GM11168 (cell line): ENCODE data around the gene IFT81.
"Not testable (repeated sequence)": the region's sequence is repeated elsewhere in the genome, so short reads cannot be mapped to it uniquely, and the experiment has no call there.

Experiments
- in situ Hi-C: fragments of 300-500 bp; cut with MboI; formaldehyde crosslinking; loops from one replicate; pipeline ENCODE4 v1.12.0; 2022; ENCODE audit warnings: low sequenced_read_pairs; ENCODE audit not compliant: unreplicated experiment

The IFT81 gene

GRCh38 chr12:110107369-110108281 is 16.5 kb upstream of the IFT81 start:
- in situ Hi-C loops, result no loop called here

DNA sequence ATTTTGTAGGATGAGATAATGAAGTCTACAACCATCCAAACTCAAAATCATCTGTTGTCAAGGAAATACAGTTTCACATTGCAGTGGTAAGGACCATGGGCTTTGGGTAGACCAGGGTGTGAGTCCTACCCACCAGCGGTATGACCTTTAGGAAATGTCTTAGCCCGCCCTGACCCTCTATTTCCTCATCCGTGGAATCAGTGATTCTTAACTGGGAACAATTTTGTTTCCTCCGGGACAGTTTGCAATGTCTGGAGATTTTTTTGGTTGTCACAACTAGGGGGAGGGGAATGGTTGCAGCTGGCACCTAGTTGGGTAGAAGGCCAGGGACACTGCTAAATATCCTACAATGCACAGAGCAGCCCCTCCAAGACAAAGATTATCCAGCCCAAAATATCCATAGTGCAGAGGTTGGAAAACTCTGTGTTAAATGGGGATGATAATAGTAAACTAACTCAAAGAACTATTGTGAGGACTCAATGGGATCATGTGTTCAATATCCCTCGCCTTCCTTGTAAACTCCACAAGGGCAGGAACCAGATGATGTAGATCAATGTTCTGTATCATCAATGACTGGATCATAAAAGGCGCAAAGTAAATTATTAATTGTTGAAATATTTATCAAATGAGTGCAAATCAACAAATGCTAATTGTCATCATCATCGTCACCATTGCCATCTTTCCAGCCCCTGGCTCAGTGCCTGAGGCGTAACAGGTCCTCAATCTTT is 15.7 kb upstream of the IFT81 start:
- in situ Hi-C loops, result no loop called here

- in situ Hi-C loops, result no loop called here
These were observed 14.9 kb upstream of the IFT81 start for GRCh38 chr12:110109037-110109836.

- in situ Hi-C loops, result no loop called here
These were observed 14.2 kb upstream of the IFT81 start for GRCh38 chr12:110109837-110110535.

GRCh38 chr12:110111476-110112334 is 12.5 kb upstream of the IFT81 start:
- in situ Hi-C loops, result no loop called here

- in situ Hi-C loops, result no loop called here
These were observed 11.9 kb upstream of the IFT81 start for GRCh38 chr12:110112335-110112660.

- in situ Hi-C loops, result no loop called here
These were observed 9.6 kb upstream of the IFT81 start for GRCh38 chr12:110114528-110114937.

DNA sequence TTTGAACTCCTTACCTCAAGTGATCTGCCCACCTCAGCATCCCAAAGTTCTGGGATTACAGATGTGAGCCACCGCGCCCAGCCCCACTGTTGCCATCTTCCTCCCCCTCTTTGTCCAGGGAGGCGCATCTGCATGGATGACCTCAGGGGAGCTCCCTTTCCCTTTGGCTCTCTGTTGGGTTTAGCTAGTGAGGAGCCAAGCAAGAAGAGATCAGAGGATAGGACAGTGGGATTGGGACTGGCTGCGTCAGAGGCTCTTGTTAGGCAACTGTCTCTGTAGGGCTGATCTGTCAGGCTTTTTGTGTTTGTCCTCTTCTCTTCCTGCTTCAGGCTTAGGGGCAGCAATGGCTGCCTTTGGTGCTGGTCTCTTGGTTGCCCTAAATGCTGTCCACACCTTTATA is 8.5 kb upstream of the IFT81 start:
- in situ Hi-C loops, result no loop called here

GRCh38 chr12:110116623-110117022 is 7.5 kb upstream of the IFT81 start:
- in situ Hi-C loops, result no loop called here

GRCh38 chr12:110117210-110117609 is 6.9 kb upstream of the IFT81 start:
- in situ Hi-C loops, result not testable (repeated sequence)

DNA sequence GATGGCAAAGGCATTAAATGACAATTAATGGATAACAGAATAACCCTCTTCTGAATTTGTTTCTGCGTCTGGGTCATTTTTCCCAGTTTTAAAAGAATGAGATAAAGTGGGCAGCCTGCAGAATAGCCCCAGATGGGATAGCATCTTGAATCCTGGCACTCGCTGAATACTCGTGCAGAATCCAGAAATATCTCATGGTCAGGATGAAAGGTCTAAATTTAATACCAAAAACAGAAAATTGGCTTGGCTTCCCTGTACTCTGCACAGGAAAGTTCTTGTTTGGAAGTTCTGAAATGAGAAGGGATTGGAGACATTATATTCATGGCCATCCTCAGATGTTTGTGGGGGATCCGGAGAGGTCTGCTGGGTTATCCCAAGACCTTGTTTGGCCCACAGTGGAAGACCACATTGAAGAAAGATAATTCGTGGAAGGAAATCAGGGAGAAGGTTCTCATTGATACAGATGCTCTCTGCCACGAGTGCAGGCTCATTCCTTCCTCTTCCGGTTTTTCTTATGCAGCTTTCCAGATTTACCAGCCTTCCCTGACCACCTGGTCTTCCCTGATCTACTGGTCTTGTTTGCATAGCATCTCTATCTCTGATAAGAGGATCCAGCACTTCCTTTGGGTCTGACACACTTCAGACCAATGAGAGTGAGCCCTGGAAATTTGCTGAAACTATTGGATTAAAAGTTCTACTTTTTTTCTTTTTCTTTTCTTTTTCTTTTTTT is 6.0 kb upstream of the IFT81 start:
- in situ Hi-C loops, result no loop called here

DNA sequence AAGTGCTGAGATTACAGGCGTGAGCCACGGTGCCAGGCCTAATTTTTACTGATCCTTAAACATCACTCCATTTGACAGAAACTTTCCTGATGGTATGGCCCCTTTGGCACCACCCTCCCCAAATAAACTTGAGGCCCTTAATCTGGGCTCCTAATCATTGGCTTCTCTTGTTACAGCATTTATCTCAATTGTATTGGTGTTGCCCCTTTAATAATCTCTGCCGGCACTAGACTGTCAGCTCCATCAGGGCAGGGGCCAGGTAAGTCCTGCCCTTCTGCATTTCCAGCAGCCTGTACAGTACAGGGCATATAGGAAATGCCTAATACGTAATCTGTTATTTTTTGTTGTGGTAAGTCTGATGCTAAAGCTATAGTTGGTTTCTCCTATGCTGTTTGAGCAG is 1.2 kb upstream of the IFT81 start:
- in situ Hi-C loops, result no loop called here

DNA sequence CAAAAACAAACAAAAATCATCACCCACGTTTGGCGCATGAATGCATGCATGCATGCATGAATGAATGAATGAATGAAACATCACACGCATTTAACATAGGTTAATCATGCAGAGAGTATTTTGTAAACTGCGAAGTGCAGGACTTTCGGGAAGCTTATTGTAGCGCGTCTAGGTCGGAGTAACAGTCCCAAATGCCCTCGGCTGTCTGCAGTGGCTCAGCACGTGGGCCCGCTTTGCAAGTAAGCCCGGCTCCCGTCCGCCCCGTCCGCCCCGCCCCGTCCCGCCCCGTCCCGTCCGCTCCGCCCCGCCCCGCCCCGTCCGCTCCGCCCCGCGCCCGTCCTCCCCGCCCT is 263 bp upstream of the IFT81 start:
- in situ Hi-C loops, result no loop called here

DNA sequence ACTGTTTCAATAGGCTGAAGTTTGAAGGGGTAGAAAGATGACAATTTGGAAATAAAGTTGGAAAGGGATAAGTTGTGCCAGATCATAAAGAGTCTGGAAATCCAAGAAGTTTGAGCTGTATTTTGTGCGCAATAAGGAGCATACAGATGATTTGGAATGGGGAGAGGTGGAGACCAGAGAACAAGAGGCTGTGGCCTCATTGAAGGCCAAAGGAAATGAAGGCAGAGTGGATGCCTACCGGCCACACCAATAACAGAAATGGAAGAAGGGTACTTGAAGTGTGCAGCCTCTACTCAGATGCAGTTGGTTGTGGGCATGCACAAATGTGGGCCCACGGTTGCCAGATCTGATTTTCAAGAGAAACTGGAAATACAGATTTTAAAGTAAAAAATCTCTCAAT is 2.4 kb downstream of the IFT81 start:
- in situ Hi-C loops, result no loop called here

- in situ Hi-C loops, result no loop called here
These were observed 10.7 kb downstream of the IFT81 start for GRCh38 chr12:110134691-110135411.

DNA sequence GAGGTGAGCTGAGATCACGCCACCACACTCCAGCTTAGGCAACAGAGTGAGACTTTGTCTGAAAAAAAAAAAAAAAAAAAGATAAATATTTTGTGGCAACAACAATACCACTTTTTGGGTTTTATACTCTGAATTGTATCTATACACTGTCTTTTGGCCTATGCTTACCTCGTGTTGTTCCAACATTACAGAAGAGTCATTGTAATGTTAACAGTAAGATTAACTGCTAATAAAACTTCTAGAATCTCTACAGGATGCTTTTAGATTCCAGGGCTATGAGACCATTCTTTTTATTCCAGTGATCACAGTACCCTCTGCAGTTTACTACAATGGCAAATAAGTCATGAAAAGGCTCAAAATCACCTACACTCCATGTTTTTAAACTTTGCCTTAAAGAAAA is 11.6 kb downstream of the IFT81 start:
- in situ Hi-C loops, result no loop called here

DNA sequence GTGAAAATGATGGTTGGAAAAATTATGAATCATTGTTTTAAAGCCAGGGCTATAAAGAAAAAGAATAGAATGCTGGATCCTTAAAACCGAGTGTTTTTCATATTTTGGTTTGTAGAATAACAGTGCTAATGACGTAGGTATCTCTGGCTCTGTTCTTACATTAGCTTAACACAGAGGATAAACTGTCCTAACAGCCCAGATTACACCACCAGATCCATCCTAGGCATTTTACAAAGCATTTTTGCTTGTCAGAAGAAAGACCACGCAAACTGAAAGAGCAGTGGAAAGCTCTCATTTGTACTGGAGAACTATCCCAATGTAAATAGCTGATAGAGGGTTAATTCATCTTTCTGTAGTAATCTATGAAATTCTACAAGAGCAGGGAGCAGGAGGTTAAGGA is 13.6 kb downstream of the IFT81 start:
- in situ Hi-C loops, result no loop called here

GRCh38 chr12:110141389-110141788 is 17.2 kb downstream of the IFT81 start:
- in situ Hi-C loops, result no loop called here
